ENCODE data around the gene NFIA.

DNA sequence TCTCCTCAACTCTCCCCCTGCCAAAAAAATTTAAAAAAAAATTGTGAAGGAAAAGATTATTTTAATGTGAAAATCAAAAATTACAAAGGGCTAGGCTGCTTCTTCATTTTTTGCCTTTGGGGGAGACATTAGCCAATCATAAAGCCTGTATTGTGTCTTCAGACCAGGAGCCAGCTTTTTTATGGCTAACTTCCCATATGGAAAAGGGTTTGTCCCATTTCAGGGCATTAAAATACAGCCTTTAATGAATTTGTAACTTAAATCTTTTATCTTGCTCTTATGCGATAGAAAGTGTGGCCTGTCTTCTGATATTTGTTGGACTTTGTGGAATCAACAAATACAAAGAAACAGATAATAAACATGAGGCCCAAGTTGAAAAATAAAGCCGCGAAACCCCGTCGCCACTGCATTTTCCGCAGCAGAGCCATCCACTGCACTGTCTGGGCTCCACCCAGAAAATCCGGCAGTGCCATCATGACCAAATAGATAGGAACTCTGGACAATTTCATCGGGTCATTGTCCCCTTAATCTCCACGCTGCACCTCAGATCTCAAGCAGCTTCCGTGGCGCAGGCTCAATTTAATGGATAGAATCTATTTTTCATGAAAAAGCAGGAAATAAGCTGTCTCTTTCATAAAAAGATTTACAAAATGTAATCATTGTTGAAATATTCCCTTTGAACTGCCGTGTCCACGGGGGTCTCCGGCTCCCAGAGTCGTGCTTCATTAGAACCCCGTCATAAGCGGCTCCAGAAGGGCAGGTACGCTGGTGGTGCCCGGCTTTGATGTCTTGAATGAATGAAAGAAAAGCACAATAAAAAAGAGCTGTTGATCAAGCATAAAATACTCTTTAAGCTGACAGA lies 365.0 kb downstream of the NFIA start:
- TF ChIP-seq POLR2A (IDR thresholded peaks at IDR 0.05): no peak
- TF ChIP-seq EP300 (IDR thresholded peaks at IDR 0.05): no peak

All from upper lobe of left lung (tissue), 4 donors.